HG02943 (cell line): ENCODE data around the gene MLPH.

ENCODE experiments used
- ATAC-seq: cut with Tn5 transposase; IDR thresholded peaks from one replicate; pipeline ENCODE4 v1.9.1; 2021; ENCODE audit warnings: mild to moderate bottlenecking, low read depth, moderate library complexity; ENCODE audit not compliant: unreplicated experiment

Gene MLPH

DNA sequence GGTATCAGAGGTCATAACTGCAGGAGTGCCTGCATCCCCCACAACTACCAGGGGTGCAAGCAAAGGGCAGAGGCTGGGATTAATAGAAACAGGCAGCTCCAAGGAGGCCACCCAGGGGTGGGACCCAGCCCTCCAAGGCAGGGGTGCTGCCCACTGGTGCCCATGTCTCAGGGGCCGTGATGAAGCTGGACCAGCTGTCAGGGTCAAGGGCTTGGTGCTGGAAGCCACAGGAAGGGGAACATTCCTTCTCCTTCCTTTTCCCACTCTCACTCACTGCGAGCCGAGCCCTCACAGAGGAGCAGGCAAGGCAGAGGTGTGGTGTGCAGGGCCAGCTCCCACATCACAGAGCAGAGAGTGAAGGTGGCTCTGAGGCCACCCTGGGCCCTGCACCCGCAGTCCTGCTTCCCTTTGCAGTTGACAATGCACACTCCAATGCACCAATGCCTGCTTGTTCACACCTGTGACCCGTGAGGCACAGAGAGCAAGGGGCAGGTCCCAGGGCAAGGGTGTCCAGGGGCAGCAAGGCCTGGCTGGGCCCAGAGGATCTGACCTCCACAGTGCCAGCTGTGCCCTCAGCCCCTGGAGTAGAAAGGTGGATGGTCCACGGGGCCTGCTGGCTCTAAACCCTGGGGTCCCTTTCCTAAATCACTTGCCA is 28.7 kb downstream of the MLPH start:
- no peak for ATAC-seq

DNA sequence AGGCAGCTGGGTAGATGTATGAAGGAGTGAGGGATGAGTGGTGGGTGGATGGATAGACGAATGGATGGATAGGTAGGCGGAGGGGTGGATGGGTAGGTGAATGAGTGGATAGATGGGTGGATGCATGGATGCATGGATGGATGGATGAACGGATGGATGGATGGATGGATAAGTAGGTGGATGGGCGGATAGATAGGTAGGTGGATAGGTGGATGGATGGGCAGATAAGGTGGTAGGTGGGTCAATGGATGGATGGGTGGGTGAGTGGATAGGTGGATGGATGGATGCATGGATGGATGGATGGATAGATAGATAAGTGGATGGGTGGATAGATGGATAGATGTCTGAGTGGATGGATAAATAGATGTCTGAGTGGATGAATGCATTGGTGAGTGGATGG is 30.1 kb downstream of the MLPH start:
- ATAC-seq: no peak

DNA sequence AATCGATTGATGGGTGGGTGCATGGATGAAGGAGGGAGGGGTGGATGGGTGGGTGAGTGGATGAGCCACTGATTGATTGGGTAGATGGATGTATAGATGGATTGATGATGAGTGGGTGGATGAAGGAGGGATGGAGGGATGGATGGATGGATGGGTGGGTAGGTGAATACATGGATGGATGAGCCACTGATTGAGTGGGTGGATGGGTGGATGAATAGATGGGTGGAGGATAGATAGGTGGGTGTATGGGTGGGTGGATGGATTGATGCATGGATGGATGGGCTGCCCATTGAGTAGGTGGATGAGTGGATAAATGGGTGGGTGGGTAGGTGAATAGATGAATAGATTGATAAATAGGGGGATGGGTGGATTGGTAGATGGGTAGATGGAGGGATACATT is 30.9 kb downstream of the MLPH start:
- ATAC-seq: no peak

DNA sequence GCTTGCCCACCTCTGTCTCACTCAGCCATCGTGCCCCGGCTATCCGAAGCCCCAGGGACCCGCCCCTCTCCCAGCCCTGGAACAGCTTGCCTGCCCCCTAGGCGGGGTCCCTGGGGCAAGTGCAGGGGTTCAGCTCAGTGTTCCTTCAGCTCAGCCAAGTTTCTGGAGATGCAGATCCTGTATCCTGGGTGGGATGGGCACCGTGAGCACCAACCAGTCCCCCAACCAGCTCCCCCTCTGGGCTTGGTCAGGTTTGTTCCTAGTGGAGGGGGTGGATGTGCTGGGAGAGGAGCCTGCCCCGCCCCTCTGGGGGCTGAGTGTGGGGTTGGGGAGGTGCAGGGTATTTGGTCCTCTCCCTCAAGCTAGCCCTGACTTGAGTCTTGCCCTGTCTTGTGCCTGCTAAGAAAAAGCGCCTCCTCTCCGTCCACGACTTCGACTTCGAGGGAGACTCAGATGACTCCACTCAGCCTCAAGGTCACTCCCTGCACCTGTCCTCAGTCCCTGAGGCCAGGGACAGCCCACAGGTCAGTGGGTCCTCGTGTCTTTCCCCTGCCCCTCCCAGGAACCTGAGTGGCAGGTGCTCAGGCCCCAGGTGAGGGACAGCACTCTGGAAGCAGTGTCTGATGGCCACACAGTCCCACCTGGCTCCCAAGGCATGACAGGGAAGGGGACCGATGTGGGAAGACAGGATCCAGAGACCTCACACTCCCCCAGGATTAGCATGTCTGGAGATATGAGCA is 32.6 kb downstream of the MLPH start:
- no peak for ATAC-seq

DNA sequence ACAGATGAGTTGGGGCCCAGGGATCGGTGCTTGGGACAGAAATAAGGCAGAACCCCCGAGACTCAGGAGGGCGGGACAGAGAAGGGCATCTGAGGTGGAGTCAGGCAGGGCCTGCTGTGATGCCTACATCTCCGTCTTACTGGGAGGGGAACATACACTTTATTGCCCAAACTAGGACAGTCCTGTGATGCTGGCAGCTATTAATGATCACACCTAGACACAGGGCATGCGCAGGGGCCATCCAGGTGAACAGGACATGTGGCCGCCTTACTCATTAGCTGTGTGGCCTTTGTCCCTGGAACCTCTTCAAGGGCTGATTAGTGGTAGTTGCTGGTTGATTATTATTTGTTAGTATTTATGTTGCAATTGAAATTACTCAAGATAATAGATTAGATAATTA is 33.2 kb downstream of the MLPH start:
- no peak for ATAC-seq

DNA sequence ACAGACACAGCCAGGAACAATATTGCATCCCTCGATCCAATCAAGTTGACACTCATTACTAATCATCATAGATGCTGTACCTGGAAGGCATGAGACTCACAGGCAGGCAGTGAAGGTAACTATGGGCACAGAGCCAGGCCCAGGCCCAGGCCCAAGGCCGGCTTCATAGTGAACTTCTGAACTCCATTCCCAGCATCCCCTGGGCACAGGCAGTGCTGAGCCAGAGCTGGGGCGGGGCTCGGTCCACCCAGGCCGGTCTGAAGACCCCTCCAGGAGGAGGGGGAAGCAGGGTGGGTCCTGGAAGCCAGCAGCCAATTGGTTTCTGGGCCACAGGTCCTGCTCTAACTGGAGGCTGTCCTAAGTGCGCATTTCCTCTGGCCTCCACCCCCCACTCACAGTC is 37.6 kb downstream of the MLPH start:
- no peak for ATAC-seq

DNA sequence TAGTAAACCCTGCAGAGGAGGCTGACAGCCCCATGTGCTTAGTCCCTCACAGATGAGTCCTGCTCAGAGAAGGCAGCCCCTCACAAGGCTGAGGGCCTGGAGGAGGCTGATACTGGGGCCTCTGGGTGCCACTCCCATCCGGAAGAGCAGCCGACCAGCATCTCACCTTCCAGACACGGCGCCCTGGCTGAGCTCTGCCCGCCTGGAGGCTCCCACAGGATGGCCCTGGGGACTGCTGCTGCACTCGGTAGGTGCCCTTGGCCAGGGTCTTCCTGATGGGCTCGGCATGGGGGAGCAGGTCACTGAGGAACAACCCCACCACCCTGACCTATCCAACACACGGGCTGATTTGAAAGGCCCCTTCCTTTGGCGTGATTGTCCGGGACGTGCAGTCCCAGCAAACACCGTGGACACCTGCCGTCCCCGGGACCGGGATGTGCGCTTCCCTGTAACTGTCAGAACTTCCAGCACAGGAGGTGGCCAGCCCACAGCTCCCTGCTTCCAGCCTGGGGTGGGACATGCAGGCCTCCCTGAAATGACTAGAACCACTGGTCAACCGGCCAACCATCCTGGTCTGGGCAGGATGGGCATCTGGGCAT is 38.6 kb downstream of the MLPH start:
- ATAC-seq: no peak

DNA sequence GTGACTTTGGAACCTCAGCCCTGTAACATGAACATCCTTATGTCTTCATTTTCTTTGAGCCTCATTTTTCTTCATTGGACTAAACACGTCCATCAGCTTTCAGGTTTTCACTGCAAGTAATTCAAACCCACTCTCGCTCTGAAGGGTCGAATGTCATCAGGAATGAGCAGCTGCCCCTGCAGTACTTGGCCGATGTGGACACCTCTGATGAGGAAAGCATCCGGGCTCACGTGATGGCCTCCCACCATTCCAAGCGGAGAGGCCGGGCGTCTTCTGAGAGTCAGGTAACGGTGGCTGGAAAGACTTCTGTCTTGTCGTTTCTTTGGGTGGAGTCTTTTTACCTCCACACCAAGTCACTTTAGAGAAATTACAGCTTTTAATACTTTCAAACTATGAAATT is 40.2 kb downstream of the MLPH start:
- no peak for ATAC-seq

DNA sequence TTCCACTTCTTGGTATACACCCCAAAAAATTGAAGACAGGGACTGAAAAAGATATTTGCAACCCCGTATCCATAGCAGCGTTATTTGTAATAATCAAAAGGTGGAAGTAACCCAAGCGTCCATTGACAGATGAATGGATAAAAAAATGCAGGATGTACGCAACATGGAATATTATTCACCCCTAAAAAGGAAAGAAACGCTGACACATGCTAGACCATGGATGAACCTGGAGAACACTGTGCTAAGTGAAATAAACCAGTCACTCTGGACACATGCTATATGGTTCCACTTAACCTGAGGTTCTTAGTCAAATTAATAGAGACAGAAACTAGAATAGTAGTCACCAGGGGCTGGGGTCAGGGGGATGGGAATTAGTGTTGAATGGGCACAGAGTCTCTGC is 40.7 kb downstream of the MLPH start:
- ATAC-seq: no peak

DNA sequence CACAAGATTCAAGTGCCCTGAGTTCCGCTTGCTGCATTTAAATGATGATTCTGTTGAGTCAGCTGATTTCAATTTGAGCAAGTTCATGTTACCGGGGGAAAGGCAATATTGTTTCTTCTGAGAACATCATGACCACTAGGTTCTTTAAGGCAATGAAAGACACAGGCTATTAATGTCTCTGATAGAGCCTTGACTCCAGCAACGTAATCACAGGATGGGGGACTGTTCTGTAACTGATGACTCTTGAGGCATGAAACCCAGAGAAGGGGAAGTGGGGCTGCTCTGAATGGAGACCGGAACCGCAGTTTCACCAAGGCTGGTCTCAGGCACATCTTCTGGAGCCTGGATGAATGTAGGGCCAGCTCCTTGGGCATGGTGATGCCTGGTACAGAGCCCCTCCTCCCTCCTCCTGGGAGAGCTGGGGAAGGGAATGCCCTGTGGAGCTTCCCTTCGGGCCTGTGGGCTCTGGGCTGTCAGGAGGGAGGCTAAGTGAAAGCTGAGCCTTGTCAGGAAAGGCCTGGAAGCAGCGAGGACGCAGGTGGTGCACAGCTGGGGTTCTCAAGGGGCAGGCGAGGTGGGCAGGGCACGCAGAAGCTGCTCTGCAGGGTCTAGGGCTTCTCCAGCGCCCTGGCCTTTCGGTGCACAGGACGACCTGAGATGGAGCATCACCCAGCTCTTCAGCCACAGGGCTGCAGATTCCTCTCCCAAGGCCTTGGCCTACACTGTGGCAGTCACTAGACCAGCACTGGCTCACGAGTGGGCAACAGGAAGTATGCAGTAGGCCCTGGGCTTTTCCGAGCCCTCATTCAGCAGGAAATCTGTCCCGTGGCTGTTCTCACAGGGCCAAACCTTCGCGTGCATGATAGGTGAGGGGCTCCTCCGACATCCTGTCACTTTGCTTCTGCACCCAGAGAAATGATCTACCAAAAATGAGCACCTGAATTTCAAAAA is 42.7 kb downstream of the MLPH start:
- ATAC-seq: peak; percentile 81

DNA sequence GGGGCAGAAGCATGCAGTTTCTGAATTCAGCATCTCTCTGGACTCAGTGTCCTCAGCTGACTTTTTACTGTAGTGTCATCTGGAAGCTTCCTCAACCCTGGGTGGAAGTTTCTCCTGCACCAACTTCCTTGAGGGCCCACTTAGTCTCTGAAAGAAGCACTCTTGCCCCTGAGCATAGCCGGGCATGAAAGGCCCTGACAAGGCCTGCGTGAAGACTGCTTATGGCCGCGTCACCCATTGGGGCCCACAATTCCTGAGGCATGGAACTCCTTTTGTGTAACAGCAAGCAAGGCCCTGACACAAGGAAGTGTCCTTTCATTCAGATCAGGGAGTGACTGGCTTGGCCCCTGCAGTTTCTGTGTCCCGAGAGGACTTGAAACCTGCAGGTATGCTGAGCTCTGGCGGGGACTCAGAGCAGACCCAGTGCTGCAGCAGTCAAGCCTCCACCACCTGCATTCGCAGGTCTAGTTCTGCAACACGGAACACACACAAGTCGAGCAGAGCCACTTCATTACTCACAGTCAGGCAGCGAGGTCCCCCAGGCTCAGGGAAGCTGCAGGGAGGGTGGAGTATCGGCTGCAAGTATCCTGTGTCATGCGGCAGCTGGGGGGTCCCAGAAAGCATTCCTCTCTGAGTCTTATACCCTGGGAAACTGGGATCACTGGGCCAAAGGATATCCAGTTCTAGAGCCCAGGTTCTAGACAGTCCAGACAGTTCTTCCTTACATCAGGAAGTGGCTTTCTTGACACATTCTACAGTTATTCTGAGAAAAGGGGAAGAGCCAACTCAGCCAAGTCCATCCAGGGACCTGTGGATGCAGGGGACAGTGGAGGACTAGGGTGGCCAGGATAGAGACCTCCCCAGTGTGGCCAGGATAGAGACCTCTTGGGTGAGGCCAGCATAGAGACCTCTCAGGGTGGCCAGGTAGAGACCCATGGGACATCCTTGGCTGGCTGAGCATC is 43.7 kb downstream of the MLPH start:
- ATAC-seq: no peak

DNA sequence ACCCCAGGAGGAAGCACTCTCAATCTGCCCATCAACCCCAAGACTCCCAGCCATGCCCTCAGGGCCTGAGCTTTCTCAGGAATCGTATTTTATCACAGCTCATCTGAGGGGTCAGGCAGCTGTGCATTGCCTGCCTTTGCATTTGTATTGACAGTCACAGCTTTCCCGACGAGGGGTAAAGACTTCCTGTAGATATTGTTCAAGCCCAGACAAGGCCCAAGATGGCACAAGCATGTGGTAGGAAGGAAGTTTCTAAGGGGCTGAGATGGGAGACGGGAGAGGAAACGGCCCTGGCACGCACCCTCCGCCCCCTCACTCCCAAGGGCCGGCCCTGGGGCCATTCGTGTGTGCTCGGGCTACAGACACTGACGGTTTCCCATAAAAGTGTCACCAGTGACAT is 45.1 kb downstream of the MLPH start:
- ATAC-seq: no peak

DNA sequence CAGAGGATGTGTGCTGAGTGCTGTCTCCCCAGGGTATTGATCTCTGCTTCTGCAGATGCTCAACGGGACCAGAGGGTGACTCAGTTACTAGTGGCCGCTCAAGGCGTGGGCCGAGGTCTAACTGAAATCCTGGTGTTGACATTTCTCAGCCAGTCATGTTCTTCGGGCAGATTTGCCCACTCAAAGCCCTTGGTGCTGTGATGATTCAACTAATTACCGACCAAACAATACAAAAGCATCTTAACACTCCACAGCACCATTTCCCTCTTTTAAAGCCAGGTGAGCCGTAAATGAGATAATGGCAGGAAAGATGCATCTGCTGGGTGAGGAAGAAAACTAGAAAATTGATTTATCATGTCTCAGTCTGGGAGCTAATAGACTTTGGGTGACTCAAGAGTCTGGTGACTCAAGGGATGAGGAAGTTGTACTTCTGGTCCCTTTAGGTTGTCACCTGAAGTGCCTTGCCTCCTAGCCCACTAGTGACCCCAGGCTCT is 46.7 kb downstream of the MLPH start:
- no peak for ATAC-seq

DNA sequence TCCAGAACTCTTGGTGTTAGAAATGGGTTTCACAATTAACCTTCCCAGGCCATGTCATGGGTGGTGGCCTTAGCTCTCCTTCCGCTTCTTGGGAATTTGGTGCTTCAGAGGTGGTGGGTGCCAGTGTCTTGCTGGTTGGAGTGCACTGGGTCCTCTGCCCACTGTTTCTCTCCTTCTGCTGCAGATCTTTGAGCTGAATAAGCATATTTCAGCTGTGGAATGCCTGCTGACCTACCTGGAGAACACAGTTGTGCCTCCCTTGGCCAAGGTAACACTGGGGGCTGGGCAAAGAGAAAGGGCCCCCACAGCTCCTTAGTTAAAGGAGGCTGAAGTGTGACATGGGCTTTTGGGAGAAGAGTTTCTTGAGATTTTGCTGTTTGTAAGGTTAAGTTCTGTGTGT is 47.3 kb downstream of the MLPH start:
- no peak for ATAC-seq

DNA sequence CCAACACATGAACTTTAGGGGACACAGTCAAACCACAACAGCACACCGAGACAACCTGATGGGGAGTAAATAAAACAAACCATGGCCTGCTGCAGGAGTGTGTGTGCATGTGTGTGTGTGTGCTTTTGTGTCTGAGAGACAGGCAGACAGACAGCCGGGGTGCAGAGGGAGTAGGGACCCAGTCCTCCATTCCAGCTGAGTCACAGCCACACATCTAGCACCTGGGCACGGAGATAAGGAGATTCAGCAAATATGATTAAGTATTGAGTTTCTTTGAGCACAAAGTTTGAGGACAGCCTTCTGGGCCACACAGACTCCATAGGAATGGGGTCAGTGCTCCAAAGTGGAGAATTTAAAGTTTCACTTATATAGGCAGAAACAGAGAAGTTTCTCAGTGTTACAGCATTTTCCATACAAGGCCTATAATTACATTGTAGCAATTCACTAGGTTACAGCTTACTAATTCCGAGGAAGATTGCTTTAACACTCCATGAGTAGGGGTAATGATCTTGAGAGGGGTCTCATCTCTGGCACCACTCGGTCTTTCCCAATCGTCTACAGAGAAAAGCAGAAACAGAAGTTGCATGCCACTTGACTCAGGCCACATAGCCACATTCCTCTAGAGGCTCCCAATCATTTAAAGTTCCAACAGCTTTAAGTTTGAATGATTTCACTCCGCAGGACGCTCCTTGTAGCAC is 48.5 kb downstream of the MLPH start:
- ATAC-seq: no peak

DNA sequence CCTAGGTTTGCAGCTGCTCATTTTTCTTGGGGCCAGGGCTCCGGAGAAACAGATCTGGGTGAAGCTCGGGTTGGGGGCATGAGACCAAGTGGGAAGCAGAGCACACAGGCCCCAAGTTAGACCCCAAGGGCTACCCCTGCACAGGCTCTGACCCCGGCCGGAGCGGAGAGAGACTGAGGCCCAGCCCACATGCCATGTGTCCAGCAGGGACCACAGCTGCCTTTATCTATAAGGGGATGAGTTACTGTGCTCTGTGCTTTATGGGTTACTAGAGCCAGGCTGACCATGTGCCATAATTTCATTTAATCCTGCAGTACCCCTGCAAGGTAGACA is 49.0 kb downstream of the MLPH start:
- no peak for ATAC-seq

DNA sequence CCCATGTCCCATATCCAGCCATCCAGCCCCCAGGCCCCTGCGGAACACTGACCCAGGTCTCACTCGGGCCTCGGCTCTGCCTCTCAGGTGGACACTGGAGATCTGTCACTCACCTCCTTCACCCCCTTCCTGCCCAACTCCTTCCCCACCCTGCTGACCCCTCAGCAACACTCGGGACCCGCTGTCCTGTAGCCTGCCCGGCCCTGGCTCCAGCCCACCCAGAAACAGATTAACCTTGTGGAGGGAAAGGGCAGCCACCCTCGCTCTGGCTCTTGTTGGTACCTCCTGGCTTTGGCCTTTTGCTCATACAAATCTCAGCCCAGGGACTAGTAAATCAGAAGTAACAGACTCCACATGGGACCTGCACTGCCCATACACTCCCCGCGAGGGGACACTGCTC is 49.6 kb downstream of the MLPH start:
- no peak for ATAC-seq

DNA sequence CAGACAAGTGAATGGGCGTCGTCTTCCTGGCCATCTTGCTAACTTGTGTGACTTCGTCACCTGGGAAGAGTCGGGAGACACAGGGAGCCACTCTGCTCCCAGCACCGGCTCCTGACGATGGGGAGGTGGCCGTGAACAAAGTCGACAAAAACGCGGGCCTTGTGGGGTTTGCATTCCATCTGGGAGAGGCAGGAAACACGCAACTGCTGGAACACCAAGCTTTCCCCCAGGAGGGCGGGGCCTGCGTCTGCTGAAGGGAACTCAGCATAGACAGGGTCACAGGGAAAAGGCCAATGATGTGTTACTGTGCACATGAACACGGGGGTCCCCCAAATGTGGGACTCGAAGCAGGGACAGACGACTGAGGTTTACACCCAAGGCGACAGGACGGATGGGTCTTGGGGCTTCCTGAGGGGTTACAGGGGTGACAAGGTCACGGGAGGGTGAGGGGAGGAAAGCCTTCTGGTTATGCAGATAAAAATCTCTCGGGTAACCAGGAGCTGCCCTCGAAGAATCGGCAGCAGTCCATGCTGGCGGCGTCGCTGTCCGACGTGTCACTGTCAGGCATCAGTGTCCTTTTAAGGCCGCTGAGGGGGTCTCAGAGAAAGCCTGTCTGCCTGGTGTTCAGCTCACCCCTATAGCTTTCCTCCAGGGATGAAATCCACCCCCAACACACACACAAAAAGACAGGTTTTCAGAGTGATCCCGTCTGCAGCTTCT is 51.1 kb downstream of the MLPH start:
- ATAC-seq: no peak

DNA sequence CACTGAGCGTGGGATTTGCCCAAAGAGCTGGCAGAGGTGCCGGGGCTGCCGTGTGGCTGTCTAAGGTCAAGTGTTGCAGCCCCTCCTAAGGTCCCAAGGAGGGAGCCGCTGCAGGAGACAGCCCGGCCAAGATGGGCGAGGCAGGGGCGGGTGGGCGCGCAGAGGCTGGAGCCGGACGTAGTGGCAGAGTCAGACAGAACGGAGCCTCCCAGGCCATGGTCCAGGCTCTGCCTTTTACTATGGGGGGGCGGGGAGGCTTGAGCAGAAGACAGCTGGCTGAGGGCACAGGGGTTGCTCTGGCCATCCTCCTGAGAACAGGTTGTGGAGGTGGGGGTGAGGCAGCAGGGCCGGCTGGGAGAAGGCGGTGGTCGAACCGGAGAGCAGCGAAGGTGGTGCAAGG is 51.9 kb downstream of the MLPH start:
- no peak for ATAC-seq
